Measurements from ENCODE around the gene GPATCH1.

The GPATCH1 gene

DNA sequence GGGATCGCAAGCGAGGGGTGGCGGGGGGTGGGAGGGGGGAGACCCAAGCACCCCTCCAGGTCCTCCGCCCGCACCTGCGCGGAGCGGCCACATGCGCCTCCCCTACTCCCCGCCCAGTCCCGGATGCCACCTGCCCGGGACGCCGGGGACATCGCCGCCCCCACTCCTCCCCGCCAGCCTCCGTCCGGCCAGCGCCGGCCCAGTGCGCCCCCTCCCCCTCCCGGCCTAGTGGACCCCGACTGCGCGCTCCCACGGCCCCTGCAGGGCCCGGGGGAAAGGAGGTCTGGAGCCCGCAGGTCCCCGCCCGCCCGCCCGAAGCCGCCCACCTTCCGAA, 16.6 kb upstream of the GPATCH1 start:
- no peak for DNase-seq

- DNase-seq: peak; percentile 71
Observed at GRCh38 chr19:33064792-33065550, 16.0 kb upstream of the GPATCH1 start, which contains the start of gene RHPN2. TSS of gene RHPN2 (minus strand) at chr19:33064888. CDS start at chr19:33064852, 36 bp downstream.

DNA sequence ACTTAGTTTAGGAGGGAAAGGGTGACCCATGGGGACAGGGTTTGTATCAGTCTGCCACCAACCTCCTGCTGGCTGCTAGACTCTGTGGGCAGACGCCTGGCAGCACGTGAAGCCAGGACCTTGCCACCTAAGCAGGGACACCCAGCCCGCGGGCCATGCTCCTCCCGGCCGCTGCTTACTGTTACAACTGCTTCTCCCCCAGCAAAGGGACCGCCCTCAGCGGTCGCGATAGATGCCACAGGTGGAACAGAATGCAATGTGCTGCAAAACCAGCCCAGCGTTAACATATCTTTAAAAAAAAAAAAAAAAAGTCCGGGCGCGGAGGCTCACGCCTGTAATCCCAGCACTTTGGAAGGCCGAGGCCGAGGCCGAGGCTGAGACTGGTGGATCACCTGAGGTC, 14.4 kb upstream of the GPATCH1 start:
- DNase-seq: no peak

GRCh38 chr19:33067121-33067520, 13.9 kb upstream of the GPATCH1 start:
- no peak for DNase-seq

DNA sequence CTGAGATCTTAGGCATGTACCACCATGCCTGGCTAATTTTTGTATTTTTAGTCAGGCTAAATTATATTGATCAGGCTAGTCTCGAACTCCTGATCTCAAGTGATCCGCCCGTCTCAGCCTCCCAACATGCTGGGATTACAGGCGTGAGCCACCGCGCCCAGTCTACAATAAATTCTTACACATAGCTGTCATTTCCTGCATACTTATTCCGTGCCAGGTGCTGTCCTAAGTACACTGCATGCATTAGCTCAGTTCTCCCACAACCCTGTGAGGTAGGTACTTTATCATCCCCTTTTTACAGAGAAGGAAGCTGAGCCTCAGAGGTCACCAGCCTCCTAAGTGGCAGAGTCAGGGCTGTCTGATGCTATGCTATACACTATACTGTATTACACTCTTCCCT, 9.1 kb upstream of the GPATCH1 start:
- no peak for DNase-seq

DNA sequence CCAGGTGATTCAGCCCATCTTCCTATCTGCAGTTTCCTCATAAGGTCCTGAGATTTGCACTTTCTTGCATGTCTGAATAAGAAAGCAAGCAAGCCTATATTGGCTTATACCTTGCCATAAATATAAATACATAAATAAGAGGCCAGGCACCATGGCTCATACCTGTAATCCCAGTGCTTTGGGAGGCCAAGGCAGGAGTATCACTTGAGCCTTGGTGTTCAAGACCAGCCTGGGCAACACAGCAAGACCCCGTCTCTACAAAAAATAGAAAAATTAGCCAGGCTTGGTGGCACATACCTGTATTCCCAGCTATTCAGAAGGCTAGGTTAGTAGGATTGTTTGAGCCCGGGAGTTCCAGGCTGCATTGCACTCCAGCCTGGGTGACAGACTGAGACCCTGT, 5.5 kb upstream of the GPATCH1 start:
- DNase-seq: no peak

DNA sequence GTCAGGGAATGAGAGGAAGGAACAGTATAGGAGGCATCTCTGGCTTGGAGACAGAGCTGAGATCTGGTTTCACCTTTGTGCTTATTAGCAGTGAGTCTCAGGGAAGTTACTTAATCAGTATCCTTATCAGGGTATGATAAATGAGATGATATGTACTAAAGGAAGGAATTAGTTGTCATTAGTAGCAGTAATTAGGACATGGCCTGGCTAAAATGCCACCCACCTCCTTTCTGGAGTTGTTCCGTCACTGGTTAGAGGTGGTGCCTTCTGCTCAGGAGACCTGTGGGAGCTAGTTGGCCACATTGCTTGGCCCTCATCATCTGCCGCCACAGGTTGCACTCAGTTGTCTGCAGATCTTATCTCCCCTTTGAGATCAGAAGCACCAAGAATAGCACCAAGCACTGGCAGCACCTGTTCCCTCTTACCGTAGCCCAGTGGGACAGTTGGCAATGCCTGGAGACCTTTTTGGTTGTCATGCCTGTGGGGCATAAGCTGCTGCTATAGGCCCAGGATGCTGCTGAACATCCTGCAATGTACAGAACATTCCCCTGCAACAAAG, 4.7 kb downstream of the GPATCH1 start:
- DNase-seq: no peak

DNA sequence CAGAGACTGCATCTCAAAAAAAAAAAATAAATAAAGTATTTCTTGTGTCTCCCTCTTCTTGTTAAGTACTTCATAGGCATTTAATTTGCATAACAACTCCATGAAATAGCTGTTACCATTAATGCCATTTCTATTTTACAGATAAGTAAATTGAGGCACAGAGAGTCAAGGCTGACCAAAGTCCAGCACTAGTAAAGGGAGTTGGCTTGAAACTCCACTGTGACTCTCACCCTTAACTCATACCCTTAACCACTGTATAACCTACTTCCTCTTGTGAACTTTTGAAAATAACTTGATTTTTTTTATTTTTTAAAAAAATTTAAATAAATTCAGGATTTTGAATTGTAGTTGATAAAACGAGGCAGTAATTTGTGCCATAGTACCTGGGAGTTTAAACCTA, 6.0 kb downstream of the GPATCH1 start:
- no peak for DNase-seq

DNA sequence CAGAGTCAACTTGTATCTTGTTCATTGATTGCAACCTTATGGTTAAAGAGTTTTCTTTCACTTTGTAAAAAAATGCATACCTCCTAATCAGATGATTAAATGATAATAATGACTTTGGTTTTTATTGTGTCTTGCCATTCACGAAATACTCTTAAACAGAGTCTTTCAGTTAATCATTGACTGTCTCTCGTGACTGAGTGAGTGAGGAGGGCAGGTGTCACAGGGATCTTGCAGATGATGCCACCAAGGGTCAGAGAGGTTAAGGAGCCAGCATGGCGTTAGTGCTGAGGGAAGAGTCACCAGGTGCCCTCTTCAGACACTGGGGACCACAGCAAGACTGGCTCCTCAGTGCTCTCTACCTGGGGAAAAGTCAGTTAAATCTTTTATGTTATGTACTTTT, 8.0 kb downstream of the GPATCH1 start:
- DNase-seq: no peak

- no peak for DNase-seq
Observed at GRCh38 chr19:33090179-33090578, 9.2 kb downstream of the GPATCH1 start.

DNA sequence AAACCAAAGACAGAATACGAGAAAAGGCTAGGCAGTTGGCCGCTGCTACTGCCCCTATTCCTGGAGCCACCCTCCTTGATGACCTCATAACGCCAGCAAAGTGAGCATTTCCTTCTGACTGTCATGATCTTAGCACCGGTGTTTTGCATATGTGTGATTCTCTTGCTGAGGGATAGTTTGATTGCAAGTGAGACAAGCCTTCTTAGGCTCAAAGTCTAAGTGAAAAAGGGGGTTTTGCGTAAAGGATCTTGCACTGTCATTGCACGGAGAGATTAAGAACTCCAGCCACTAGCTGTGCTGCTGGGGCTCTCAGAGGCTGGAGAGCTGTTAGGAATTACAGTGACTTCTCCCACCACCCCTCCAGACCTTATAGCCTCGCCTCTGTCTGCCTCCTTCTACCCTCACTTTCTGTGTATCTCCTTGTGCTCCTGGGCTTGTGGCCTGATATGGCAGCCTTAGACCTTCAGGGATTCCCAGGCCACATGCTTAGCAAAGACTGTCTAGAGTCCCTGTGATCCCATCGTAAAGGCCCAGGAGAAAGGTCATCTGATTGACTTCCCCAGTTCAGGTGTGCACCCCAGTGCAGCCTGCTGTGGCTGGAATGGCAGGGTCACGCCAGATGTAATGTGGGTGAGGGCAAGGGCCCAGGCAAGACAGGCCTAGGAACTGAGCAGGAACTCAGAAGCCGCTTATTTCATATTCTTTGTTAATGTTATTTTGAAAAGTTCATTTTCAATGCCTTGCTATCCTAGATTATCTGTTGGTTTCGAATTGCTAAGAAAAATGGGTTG, 12.6 kb downstream of the GPATCH1 start:
- DNase-seq: no peak

DNA sequence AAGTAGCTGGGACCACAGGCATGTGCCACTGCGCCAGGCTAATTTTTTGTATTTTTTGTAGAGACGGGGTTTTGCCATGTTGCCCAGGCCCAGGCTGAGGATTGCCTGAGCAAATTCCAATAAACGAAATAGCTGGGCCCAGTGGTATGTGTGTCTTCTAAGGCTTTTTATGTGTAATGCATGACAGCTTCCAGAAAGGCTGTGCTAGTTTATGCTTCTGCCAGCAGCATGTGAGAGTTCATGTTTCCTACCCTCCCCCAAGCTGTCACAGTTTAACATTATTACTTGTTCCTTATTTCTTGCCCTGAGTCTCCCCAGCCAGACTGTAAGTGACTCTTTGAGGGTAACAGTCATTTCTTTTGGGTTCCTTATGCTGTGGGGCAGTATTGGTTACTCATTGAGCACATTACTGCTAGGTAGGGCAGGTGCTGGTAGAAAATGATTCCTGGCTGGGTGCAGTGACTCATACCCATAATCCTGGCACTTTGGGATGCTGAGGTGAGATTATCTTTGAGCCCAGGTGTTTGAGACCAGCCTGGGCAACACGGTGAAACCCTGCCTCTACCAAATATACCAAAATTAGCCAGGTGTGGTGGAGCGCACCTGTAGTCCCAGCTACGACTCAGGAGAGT, 13.6 kb downstream of the GPATCH1 start:
- no peak for DNase-seq

DNA sequence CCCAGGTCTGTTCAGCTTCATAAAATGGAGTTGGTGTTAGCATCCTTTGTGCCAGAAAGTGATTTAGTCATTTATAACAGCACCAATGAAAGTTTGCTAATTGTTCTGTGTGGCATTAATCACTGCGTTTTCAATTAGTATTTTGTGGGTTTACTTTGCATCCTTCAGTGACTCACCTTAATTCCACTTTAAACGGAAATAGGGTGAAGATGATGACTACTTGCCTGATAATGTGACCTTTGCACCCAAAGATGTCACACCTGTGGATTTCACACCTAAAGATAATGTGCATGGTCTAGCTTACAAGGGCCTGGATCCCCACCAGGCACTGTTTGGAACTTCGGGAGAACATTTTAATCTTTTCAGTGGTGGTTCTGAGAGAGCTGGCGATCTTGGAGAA, 15.0 kb downstream of the GPATCH1 start:
- no peak for DNase-seq

GRCh38 chr19:33098055-33098534, 17.1 kb downstream of the GPATCH1 start:
- DNase-seq: no peak

GRCh38 chr19:33100894-33101644, 20.1 kb downstream of the GPATCH1 start:
- no peak for DNase-seq

GRCh38 chr19:33102893-33103292, 21.9 kb downstream of the GPATCH1 start:
- DNase-seq: no peak

DNA sequence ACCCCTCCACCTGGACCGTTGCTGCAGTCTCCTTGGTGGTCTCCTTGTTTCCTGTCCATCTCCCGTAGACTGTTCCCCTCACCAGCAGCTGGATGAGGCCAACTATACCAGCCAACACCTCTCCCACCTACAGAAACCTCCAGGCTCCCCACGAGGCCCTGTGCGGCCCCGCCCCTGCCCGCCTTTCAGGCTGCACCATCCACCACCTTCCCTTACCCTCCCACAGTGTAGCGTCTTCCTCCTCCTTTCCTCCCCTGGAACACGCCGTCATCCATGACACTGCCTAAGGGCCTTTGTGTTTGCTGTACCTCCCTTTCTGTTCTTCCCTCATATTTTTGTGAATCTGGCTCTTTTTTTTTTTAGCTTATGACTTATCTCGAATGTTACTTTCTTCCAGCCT, 27.2 kb downstream of the GPATCH1 start:
- no peak for DNase-seq

DNA sequence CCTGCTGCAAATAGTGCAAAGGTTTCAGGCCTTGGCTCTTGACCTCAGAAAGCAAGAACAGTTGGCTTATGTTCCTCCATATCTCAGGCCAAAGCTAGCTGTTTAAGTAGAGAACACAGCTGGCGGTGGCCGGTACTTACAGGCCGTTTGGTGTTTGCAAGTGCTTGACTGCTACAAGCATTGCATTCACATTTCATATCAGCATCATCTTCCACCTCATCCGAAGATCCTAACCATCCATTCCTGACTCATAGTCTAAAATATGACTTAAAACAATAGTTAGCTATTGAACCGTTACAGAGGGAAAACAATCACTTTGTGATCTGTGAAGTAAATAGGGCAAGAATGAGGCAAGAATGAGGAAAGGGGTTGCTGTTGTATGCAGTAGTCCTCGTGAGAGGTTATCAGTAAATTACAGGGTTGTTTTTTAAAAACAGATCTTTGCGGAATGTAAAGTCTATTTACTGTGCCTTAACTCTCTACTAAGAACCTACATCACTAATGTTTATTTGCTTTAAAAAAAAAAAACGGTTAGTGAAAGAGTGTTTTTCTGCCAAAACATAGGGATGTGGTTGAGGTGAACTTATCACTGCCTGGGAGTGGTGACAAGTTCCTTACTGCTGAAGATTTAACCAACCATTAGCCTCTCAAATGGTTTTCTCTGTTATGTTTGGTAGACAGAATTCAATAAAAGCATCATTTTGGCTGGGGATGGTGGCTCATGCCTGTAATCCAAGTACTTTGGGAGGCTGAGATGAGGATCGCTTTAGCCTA, 29.3 kb downstream of the GPATCH1 start:
- peak; percentile 7 for DNase-seq

GRCh38 chr19:33111587-33111986, 30.6 kb downstream of the GPATCH1 start:
- no peak for DNase-seq

GRCh38 chr19:33114312-33114711, 33.3 kb downstream of the GPATCH1 start:
- DNase-seq: no peak

DNA sequence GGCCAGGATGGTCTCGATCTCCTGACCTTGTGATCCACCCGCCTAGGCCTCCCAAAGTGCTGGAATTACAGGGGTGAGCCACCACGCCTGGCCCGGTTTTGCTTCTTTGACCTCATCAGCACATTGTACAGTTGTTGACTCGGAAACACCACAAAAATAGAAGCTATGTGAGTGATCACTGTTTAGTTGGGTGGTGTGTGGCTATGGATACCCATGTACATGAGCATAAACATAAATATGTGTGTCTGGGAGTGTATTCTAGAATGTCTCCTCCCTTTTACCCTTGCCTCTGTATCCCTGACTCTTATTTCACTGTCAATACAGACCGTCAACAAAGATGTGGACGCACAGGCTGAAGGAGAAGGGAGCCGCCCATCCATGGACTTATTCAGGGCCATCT, 36.5 kb downstream of the GPATCH1 start:
- DNase-seq: no peak

DNA sequence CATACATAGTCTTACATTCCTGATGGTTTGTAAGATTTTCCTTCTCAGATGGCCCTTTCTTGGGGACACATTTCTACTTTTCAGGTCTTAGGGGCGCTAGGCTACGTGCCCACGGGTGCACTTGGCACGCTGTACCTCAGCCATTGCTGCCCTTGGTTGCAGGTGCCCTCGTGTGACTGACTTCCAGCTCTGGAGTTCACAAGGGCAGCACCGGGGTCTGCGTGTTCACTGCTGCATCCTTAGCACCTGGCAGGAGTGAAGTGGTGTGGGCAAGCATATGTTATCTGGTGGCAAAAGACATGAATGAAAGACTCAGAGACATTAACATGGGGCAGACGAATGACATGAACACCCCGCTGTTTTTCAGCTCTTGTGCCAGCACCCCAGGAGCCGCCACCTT, 37.7 kb downstream of the GPATCH1 start:
- no peak for DNase-seq

All from fibroblast of skin of right biceps (primary cell).